Measurements from ENCODE around the gene ZNF771.

The ZNF771 gene

DNA sequence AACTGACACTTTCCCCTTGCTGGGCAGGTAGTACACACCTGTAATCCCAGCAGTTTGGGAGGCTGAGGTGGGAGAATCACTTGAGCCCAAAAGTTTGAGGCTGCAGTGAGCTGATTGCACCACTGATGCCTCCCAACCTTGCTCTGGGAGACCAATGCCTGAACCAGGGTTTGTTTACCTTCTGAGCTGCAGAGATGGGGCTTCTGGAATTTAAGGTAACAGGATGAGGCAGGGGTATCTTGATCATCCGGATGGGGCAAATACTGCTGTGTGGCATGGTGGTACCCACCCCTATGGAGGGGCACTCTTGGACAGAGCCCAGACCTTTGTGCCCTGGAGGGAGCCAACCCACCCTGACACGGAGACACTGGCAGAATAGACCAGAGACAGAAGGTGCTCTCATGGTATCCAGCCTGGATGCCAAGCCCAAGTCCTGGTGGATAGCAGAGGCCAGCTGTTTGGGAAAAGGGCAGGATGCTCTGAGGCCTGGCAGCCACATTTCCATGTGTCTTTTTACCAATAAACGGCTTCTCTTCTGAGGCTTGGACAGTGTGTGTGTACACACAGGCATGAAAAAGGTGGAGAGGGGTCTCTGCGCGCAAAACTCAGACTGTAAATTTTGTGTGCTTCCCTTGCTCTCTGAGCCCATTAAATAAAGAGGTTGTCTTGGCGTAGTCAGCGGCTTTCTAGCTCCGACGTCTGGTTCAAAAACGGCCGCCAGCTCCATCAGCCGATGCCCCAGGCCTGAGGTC lies 7.8 kb upstream of the ZNF771 start:
- DNase-seq: no peak

DNA sequence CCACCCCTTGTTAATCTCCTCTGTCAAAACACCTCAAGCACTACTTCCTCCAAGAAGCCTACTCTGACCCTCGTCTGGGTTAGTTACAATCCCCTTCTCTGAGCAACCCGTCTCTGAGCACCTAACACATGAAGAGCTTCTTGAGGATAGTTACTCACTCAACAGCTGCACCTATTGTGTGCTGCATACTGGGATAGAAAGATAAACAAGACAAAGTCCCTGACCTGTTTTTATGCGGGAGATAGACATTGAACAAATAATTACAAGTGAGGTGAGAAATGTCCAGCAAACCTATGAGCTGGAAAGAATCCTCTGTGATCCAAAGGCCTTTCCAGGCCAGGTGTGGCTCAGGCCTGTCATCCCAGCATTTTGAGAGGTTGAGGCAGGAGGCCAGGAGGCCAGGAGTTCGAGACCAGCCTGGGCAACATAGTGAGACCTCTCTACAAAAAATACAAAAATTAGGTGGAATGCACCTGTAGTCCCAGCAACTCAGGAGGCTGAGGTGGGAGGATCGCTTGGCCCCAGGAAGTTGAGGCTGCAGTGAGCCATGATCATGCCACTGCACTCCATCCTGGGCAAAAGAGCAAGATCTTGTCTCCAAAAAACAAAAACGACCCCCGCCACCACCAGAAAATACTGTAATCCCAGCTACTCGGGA lies 5.5 kb upstream of the ZNF771 start:
- no peak for DNase-seq

DNA sequence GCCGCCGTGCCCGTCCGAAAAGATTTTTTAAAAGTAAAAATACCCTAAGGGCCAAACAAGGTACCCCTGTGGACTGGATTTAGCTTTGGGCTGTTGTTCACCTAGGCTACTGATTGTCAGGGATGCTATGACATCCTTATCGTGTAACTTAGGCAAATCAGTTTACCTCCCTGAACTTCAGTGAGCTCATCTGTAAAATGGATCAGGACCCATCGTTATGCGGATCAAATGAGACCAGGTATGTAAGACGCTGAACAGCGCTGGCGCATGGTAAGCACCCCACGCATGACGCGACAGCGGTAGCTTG lies 658 bp upstream of the ZNF771 start:
- DNase-seq: no peak

DNA sequence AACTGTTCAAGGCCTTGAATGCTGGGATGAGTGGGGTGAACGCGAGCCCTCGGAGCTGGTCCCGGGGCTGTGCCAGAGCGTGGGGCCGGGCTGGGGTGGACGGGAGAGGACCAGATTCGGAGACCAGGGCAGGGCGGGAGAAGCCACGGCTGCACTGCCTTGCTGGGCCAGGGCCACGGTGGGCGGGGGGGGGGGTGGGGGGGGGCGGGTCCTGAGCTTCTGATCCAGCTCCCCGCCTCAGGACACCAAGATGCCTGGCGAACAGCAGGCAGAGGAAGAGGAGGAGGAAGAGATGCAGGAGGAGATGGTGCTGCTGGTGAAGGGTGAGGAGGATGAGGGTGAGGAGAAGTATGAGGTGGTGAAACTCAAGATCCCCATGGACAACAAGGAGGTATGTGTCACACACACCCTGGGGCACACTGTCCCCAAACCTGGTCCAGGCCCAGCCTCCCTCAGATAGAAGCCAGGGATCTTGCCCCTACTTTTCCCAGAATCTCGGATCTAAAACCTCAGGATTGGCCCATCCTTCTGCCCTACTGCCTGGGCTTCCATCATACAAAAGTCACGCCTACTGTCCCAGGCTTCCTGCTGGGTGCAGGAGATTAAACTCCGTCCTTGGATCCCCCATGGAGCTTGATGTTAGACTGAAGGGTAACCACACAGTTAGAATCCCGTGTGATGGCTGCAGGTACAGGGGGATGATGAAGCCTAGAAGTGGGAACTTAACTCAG lies 563 bp downstream of the ZNF771 start:
- DNase-seq: no peak

DNA sequence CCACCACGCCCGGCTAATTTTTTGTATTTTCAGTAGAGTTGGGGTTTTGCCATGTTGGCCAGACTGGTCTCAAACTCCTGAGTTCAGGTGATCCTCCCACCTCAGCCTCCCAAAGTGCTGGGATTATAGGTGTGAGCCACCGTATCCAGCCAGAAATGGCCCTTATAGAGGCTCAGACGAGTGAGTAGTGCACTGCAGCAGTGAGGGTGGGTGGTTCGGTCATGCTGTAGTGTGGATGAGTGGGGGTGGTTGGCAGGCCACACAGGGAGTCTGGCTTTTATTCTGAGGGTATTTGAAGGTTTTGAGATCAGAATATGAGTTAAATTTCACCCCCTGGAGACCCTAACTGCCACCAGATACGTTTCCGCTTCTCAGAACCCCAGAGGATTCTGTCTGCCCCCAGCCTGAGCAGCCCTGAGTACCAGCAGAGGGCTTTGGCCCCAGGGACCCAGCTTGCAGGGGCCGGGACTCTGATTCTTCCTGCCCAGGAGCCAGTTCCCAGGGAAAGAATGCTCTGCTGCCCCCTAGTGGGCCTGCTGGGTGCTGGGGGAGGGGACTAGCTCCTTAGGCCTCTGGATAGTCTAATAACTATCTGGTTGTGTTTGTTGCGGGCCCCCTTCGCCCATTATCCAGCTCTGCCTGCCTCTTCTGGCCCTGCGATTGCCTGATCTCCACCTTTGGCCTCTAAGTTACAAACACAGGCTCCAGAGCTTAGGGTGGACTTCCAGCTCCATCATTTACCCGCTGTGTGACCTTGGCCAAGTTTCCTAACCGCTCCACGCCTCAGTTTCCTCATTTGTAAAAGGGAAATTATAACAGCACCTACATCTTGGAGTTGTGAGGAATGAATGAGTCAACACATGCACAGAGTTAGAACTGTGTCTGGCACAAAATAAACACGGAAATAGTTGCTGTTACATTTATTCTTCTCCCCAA lies 2.0 kb downstream of the ZNF771 start:
- DNase-seq: peak; percentile 88

DNA sequence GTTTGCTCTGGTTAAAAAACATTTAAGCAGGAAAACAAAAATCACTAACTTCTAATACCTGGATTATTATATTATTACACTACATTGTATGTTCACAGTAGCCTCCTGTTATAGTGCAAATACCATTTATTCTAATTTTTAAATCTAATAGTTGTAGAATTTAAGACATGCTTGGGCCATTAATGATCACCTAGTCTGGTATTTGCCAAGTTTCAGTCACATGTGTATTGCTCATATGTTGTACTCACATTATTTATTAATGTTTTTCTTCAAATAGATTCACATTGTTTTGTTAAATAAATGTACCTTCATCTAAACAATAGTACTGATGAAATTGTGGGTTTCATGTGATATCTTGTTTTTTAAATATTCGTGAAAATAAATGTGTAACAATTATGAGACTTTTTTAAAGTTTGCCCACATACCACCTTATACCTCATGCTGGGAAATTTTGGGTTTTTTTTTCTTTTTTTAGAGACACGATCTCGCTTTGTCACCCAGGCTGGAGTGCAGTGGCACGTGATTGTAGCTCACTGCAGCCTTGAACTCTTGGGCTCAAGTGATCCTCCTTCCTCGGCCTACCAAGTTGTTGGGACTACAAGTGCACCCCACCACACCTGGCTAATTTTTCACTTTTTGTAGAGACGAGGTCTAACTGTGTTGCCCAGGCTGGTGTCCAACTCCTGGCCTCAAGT lies 5.9 kb downstream of the ZNF771 start:
- DNase-seq: no peak

DNA sequence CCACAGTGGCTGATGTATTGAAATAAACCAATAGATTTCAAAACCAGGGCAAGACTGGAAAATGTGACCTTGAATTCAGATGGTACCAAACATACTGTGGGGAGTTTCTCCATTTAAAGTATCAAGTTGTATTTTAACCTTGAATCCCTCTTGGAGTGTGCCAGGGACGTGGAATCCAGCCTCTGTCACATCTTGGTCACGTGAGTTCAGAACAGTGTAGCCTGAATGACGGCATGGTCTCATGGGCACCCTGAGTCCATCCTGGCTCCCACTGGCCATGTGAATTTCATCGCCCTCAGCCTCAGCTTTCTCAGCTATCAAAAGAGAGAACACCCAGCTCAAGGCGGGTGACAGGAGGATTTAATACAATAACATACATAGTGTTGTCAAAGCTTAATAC lies 6.8 kb downstream of the ZNF771 start:
- DNase-seq: no peak

DNA sequence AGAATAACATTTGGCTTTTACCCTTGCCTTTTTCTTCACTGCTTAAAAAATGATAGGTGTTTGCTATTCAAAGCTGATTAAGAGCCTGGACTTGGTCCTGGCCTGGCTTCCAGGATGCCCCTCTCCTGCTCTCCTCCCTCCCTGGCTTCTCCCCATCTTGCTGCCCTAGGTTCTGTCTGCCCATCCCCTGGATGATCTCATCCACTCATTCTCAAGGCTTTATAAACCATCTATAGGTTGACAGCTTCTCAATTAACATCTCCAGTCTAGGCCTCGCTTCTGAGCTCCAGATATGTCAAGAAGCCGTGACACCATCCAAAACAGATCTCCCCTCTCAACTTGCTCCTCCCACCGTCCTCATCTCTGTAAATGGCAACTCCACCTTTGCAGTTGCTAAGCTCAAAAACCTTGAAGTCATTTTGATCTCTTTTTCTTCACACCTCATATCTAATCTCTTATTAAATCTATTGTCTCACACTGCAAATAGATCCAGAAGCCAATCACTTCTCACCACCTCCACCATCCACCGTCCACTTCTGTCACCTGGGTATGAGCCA lies 8.7 kb downstream of the ZNF771 start:
- DNase-seq: no peak

DNA sequence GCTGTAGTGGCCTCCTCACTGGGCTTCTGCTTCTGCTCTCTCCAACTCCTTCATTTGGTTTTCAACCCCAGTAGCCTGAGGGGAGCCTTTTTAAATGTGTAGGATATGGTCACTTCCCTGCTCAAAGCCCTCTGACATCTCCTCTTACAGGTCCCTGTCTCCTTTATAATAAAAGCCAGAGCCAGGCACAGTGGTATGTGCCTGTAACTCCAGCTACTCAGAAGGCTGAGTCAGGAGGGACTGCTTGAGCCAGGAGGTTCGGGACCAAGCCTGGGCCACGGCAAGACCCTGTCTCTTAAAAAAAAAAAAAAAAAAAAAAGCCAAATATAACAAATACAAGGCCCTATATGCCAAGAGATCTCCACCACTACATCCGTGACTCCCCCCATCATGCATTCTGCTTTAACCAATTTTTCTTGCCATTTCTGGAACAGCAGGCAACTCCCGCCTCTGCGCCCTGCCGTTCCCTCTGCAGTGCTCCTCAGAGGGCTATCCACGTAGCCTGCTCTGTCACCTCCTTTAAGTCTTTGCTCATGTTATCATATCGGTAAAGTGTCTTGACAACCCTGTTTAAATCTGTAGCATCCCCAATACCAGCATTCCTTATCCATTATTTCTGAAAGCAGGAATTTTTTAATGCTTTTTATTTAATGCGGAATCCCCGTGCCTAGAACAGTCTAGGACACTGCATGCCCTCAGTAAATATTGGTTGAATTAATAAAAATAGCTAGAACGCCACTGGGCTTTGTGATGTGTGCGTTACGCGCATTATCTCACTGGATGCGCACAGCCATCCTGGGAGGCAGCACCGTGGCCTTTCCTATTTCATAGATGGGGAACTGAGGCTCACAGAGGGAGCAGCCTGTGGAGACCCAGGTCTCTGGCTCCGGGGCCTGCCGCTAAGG lies 9.5 kb downstream of the ZNF771 start:
- no peak for DNase-seq

DNA sequence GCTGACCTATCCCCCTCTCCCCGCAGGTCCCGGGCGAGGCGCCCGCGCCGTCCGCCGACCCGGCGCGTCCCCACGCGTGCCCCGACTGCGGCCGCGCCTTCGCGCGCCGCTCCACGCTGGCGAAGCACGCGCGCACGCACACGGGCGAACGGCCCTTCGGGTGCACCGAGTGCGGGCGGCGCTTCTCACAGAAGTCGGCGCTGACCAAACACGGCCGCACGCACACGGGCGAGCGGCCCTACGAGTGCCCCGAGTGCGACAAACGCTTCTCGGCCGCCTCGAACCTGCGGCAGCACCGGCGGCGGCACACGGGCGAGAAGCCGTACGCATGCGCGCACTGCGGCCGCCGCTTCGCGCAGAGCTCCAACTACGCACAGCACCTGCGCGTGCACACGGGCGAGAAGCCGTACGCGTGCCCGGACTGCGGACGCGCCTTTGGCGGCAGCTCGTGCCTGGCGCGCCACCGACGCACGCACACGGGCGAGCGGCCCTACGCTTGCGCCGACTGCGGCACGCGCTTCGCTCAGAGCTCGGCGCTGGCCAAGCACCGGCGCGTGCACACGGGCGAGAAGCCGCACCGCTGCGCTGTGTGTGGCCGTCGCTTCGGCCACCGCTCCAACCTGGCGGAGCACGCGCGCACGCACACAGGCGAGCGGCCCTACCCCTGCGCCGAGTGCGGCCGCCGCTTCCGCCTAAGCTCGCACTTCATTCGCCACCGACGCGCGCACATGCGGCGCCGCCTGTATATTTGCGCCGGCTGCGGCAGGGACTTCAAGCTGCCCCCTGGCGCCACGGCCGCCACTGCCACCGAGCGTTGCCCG lies 10.3 kb downstream of the ZNF771 start:
- peak; percentile 88 for DNase-seq

DNA sequence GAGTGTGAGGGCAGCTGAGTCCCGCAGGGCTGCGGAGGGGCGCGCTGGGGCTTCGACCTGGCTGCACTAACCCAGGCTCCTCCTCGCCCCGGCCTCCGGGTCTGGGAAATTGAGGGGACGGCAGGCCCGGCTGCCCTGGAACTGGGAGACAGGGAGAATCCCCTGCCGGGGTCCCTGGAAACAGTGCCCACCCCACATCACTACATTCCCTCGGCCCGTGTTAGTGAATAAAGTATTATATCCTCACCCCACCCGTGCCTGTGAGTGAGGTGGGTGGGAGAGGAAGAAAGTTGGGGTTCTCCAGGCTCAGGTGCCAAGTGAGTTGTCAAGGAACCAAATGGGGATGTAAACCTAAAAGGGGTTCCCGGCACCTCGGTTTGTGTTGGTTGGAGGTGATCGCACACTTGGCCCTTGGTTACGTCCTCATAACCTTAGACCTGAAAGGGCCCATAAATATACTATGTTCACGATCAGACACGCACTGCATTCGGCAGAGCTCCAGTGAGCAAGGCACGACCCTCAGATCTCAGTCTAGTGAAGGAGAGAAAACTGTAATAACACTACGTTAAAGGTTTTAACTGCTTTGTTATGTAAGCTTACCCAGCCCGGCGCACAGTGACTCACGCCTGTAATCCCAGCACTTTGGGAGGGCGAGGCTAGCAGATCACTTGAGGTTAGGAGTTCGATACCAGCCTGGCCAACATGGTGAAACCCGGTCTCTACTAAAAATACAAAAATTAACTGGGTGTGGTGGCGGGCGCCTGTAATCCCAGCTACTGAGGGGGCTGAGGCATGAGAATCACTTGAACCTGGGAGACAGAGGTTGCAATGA lies 11.2 kb downstream of the ZNF771 start:
- no peak for DNase-seq

DNA sequence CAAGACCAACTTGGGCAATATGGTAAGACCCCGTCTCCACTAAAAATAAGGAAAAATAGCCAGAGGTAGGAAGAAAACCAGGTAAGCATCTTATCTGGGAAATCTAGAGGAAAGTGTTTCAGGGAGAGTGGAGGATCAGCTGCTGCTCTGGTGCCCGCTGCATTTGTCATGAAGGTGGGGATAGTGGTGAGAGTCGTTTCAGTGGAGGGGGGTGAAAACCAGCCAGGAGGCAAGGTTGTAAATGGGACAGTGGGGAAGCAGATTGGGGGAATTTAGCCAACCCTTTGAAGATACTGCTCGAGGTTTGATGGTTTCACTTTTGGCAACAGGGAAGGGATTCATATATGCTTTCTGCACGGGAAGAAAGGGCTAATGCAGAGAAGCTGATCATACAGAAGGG lies 13.6 kb downstream of the ZNF771 start:
- DNase-seq: no peak

DNA sequence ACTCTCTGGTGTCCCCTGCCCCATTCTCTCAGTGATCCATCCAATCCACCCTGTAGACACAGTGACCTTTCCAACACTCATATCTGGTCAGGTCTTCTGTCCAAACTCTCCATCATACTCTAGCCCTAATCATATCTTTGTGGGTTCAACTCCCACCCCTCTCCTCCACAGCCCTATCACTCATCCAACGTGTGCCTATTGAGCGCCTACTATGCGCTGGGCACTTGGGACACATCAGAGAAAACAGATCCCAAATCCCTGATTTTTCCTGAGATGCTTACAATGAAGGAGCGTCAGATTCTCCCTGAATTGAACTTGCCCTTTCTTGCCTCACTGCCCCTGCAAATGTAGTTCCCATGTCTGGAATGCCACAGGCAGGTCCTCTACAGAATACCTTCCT lies 20.6 kb downstream of the ZNF771 start:
- no peak for DNase-seq

DNA sequence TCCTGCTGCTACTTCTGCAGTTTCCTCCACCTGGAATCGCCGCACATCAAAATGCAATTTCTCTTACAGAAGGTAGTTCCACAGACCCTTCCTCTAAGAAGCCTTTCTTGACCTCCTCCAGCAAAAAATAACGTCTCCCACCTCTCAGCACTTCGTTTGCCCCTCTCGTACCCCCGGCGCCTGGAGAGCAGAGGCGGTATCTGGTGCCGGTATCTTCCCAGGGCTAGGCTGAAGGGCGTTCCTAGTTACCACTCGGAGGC lies 21.9 kb downstream of the ZNF771 start:
- no peak for DNase-seq

DNA sequence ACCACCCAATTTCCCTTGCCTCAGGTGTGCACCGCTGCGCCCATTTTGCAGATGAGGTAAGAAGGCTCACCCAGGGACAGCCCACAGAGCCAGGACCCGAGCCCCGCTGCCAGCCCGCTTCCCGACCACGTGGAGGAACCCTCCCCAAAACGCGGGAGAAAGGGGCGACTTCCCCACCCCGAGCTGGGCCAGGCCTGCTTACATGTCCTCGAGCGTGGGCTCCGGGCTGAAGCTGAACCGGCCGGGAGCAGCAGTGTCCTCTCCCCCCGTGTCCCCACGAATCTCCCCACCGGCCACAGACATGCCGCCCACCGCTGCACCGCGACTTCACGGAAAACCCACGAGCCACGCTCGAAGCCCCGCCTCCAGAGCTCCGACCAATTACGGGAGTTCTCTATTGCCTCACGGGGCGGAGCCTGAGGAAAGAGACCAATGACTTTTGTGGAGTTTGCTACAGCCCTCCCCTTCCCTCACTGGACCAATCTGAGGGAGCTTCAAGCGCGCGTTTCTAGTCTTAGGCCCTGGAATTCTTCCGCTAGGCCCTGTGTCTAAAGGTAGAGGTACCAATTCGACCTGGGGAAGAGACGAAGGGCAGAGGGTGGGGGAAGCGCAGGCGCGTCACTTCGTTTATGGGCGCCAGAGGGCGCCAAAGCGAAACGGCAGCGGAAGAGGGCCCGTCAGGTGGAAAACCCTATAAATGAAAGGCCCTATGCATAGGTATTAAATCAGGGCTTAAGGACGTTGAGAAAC lies 22.4 kb downstream of the ZNF771 start, which contains the start of gene DCTPP1:
TSS of gene DCTPP1 (minus strand) at position 353 of the 750 bp plus-strand sequence. CDS start at position 303, 50 bp downstream.
- DNase-seq: peak; percentile 92

DNA sequence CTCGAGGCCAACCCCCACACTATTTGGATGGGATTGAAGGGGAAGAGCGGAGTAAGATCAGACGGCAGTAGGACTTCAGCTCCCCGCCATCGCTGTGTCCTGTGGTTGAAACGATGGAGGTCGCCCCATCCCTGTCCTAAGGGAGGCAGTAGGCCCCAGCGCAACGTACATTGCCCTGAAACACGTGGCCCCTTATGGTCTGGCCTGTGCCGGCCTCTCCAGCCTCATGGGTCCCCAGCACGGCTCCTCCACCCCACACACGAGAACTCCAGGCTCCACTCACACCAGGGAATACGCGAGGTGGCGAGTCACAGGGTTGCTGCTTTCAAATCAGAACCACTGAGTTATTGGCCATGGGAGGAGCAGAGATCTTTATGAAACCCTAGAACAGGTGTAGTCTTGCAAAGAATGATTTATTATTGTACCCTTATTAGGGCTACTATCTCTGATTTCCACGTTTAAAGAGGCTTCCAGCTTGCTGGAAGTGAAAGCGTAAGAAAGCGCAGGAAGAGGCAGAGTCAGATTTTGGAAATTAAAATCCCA lies 23.1 kb downstream of the ZNF771 start:
- no peak for DNase-seq

DNA sequence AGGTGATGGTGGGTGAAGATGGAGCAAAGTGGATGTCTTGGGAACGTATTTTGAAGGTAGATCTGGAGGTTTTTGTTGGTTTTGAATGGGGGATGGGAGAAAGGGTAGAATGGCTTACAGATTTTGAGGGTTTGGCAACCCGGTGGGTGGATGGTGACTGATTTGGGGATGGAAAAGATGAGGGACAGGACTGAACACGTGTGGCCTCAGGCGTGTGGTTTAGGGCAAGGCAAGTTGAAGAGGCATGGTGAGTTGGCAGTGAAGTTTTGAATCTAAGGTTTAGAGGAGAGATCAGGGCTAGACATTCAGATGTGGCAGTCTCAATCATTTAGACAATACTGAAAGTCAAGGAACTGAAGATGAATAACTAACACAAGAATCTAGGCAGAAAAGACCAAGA lies 27.4 kb downstream of the ZNF771 start:
- no peak for DNase-seq

DNA sequence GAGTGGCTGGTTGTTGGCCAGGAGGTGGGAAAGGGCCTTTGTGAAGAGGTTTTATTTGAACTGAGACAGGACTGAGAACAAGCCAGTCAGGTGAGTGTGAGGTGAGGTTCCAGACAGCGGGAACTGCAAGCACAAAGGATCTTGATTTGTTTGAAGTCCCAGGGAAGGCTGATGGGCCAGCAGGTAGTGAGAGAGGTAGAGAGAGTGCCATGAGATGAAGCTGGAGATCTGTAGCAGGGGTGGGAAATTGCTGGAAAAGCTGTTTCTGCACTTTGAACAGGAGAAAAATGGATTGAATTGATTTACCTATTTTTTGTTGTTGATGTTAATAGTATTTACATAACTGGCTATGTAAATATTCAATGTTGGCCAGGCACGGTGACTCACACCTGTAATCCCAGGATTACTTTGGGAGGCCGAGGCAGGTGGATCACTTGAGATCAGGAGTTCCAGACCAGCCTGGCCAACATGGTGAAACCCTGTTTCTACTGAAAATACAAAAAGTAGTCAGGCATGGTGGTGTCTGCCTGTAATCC lies 30.2 kb downstream of the ZNF771 start:
- no peak for DNase-seq

All from activated effector memory CD4-positive, alpha-beta T cell treated with Interleukin-2 at 50 U/mL for 16 hours (primary cell).